Endothelial cell of umbilical vein (primary cell): ENCODE measurements around the gene ANK2. TPM values are rescaled to one million over a fixed set of nuclear protein-coding genes. Genes with fewer than 3 reads are reported as not detected.

ENCODE experiments used
- BruUV-seq: library from RNA; stranded (reverse); fragments of 400-500 nt; replicated peaks from 2 replicates; lab custom pipeline; 2021; lab: Mats Ljungman, UMichigan
- CTCF ChIA-PET: fragments of 300-600, 350-600 bp; sonication (Branson Sonifier 250); formaldehyde crosslinking; loops from one replicate; lab custom pipeline; 2021; ENCODE audit warnings: antibody characterized with exemption, inconsistent platforms; lab: Charles Lee
- POLR2A ChIA-PET: fragments of 300-600, 350-600 bp; sonication (Branson Sonifier 250); formaldehyde crosslinking; loops from one replicate; lab custom pipeline; 2021; ENCODE audit warnings: antibody characterized with exemption, inconsistent platforms; lab: Charles Lee
- DNase-seq: peaks from one replicate; pipeline ENCODE4 v3.0.0-alpha.2; 2011; ENCODE audit warnings: low read depth, low spot score
- FAIRE-seq: peaks from 2 replicates; lab custom pipeline; 2011; peaks lifted over from hg19 to GRCh38; lab: Jason Lieb, UNC
- H2AFZ ChIP-seq: 2 replicates; pipeline ENCODE4 v1.6.0; 2012; ENCODE audit warnings: low read depth, low read length, control low read depth, inconsistent platforms
- H3K27ac ChIP-seq: 2 replicates; pipeline ENCODE4 v1.5.1; 2011; ENCODE audit warnings: low read depth, mild to moderate bottlenecking, control low read depth, low read length, moderate library complexity; ENCODE audit not compliant: insufficient read depth
- H3K27me3 ChIP-seq, 2 experiments: 2 replicates each; pipeline versions ENCODE4 v1.6.0 to v1.6.1; 2011; ENCODE audit warnings: low read length in 2 of 2, mixed read lengths in 1 of 2; ENCODE audit not compliant: control insufficient read depth in 2 of 2, insufficient read depth in 2 of 2
- H3K36me3 ChIP-seq, 2 experiments: 2 replicates in 1 of 2; 3 replicates in 1 of 2; pipeline ENCODE4 v1.5.1; 2011; ENCODE audit warnings: low read length in 2 of 2, mild to moderate bottlenecking in 1 of 2, moderate library complexity in 1 of 2; ENCODE audit not compliant: control insufficient read depth in 2 of 2, insufficient read depth in 2 of 2; ENCODE audit errors: extremely low read depth in 1 of 2
- H3K4me1 ChIP-seq: 3 replicates; pipeline ENCODE4 v1.5.1; 2011; ENCODE audit warnings: mild to moderate bottlenecking, low read length; ENCODE audit not compliant: control insufficient read depth, insufficient read depth; ENCODE audit errors: extremely low read depth
- H3K4me2 ChIP-seq: 2 replicates; pipeline ENCODE4 v1.6.1; 2011; ENCODE audit warnings: low read length, control low read depth, mixed read lengths; ENCODE audit not compliant: insufficient read depth
- H3K4me3 ChIP-seq, 3 experiments: fragments of 200-600 bp in 1 of 3; sonication (generic), shearing (Covaris generic) in 1 of 3; replicated peaks in 1 of 3; 2 replicates each; pipeline ENCODE4 v1.5.1; 2011 to 2016; ENCODE audit warnings: control low read depth in 3 of 3, low read length in 3 of 3, mild to moderate bottlenecking in 2 of 3, inconsistent platforms in 1 of 3, low read depth in 1 of 3, moderate library complexity in 1 of 3; ENCODE audit not compliant: insufficient read depth in 1 of 3
- H3K79me2 ChIP-seq: 2 replicates; pipeline ENCODE4 v1.6.0; 2012; ENCODE audit warnings: low read length, inconsistent platforms; ENCODE audit not compliant: control insufficient read depth, insufficient read depth
- H3K9ac ChIP-seq: replicated peaks from 2 replicates; pipeline ENCODE3; 2011; ENCODE audit warnings: low read length, control low read depth; ENCODE audit not compliant: insufficient read depth; ENCODE audit errors: extremely low read depth
- H3K9me1 ChIP-seq: replicated peaks from 3 replicates; pipeline ENCODE4 v1.6.0; 2011; ENCODE audit warnings: mild to moderate bottlenecking, low read length; ENCODE audit not compliant: control insufficient read depth, insufficient read depth; ENCODE audit errors: extremely low read depth
- H3K9me3 ChIP-seq: replicated peaks from 2 replicates; pipeline ENCODE4 v1.5.1; 2012; ENCODE audit warnings: low read length, inconsistent platforms; ENCODE audit not compliant: control insufficient read depth, insufficient read depth
- H4K20me1 ChIP-seq: replicated peaks from 2 replicates; pipeline ENCODE3; 2011; ENCODE audit warnings: mild to moderate bottlenecking, low read length; ENCODE audit not compliant: control insufficient read depth, insufficient read depth; ENCODE audit errors: extremely low read depth
- CTCF ChIP-seq, 2 donors: IDR thresholded peaks; 1 replicate in 1 of 2; 2 replicates in 1 of 2; pipeline ENCODE4 v1.5.1; 2011; ENCODE audit warnings: low read length in 2 of 2, mild to moderate bottlenecking in 2 of 2, moderate library complexity in 2 of 2, control low read depth in 1 of 2, inconsistent platforms in 1 of 2, low read depth in 1 of 2; ENCODE audit not compliant: insufficient read depth in 1 of 2; ENCODE audit errors: extremely low read depth in 1 of 2
- FOS ChIP-seq: IDR thresholded peaks from 2 replicates; pipeline ENCODE4 v1.6.1; 2011; ENCODE audit warnings: mild to moderate bottlenecking, low read length, moderate library complexity, borderline replicate concordance; ENCODE audit not compliant: insufficient read depth
- MYC ChIP-seq: IDR thresholded peaks from one replicate; pipeline ENCODE4 v1.6.1; 2011; ENCODE audit warnings: mild to moderate bottlenecking, low read depth, low read length
- POLR2A ChIP-seq: IDR thresholded peaks from 2 replicates; pipeline ENCODE4 v1.6.1; 2012; ENCODE audit warnings: low read depth, mild to moderate bottlenecking, control low read depth, low read length
- POLR2AphosphoS5 ChIP-seq: IDR thresholded peaks from 2 replicates; pipeline ENCODE4 v1.6.1; 2012; ENCODE audit warnings: low read depth, mild to moderate bottlenecking, control low read depth, low read length, moderate library complexity; ENCODE audit not compliant: insufficient read depth
- dilution Hi-C: fragments of 300-500 bp; cut with MboI; formaldehyde crosslinking; loops from one replicate; pipeline ENCODE4 v1.15.0; 2019; ENCODE audit warnings: low sequenced_read_pairs; ENCODE audit not compliant: extremely low pct_ligation_motif_present
- intact Hi-C: fragments of 100-400 bp; cut with micrococcal nuclease; formaldehyde crosslinking; loops from one replicate; pipeline ENCODE4 v1.10.0; 2022
- polyA plus RNA-seq, 4 experiments: library from polyadenylated mRNA; depleted of rRNA in 3 of 4; stranded (reverse) in 3 of 4; unstranded in 1 of 4; fragments of >200 nt; gene quantifications; 2 replicates each; pipeline versions ENCODE4 v1.2.1 to v1.2.3, GENCODE V29; 2011 to 2012; ENCODE audit warnings: missing spikeins in 1 of 4
- total RNA-seq: library from RNA; stranded (reverse); gene quantifications from 2 replicates; pipeline ENCODE4 v1.2.3, GENCODE V29; 2021

Gene ANK2
- total and polyA plus RNA-seq, 2 donors (not counting 3 experiments of a cell fraction or from before 2014, with no cell fraction given): not detected

GRCh38 chr4:113368056-113368455, 318.6 kb downstream of the ANK2 start:
- intact Hi-C loops: no loop called here
- DNase-seq: no peak

More at GRCh38 chr4:113368056-113368455, 318.6 kb downstream of the ANK2 start:
- no peaks in the 10 kb centered on the region for H3K9me3 ChIP-seq
- H3K4me1 ChIP-seq: no peaks in the 10 kb centered on the region
- H3K4me2 ChIP-seq: no peak overlapping the region
- H4K20me1 ChIP-seq: no peaks in the 10 kb centered on the region
- dilution Hi-C loops: no loop called here
- POLR2A ChIA-PET: no interaction called here
- CTCF ChIA-PET: interaction anchor here (1.6 kb wide), 1 partner anchor 19 kb away, joined by 3 read pairs; no protein-coding TSS in a partner anchor
- no peak for TF ChIP-seq POLR2A
- no peak for TF ChIP-seq MYC
- TF ChIP-seq CTCF (IDR thresholded peaks at IDR 0.05; ENCODE audit: extremely low read depth in 1 of 2, insufficient read depth in 1 of 2, low read depth in 1 of 2, low read length in 2 of 2): no peak
- no peak for TF ChIP-seq POLR2AphosphoS5
- TF ChIP-seq FOS: no peak
- no TSS peak for BruUV-seq
- no peaks in the 10 kb centered on the region for H3K9me1 ChIP-seq
- FAIRE-seq: no peak
- no peak overlapping the region for H3K4me3 ChIP-seq
- no peak overlapping the region for H3K9ac ChIP-seq
- H3K27me3 ChIP-seq: no peaks in the 10 kb centered on the region
- H3K27ac ChIP-seq: no peak overlapping the region
- H3K79me2 ChIP-seq: no peaks in the 10 kb centered on the region
- no peak overlapping the region for H2AFZ ChIP-seq
- no peaks in the 10 kb centered on the region for H3K36me3 ChIP-seq
